Nephron (organoid): ENCODE measurements around the gene LYRM1.

Source experiments
- H3K27ac Mint-ChIP-seq, 3 experiments: 2 replicates each; pipeline ENCODE4 v1.8.0; 2020; ENCODE audit warnings: mixed read lengths in 3 of 3, mild to moderate bottlenecking in 2 of 3, moderate library complexity in 1 of 3
- H3K27me3 Mint-ChIP-seq: 2 replicates; pipeline ENCODE4 v1.8.0; 2021; ENCODE audit warnings: low read depth, mild to moderate bottlenecking, moderate library complexity, mixed read lengths
- H3K36me3 Mint-ChIP-seq: 2 replicates; pipeline ENCODE4 v1.8.0; 2020; ENCODE audit warnings: low read depth, mixed read lengths
- H3K4me1 Mint-ChIP-seq: 2 replicates; pipeline ENCODE4 v1.8.0; 2020; ENCODE audit warnings: mixed read lengths
- H3K4me3 Mint-ChIP-seq, 3 experiments: 2 replicates each; pipeline ENCODE4 v1.8.0; 2020; ENCODE audit warnings: mild to moderate bottlenecking in 3 of 3, mixed read lengths in 3 of 3, moderate library complexity in 2 of 3
- H3K9me3 Mint-ChIP-seq: 2 replicates; pipeline ENCODE4 v1.8.0; 2020; ENCODE audit warnings: mixed read lengths
- TF ChIP-seq, protein P1 (sequence below), 3 experiments: fragments of 200-600 bp; sonication (generic); IDR thresholded peaks; one replicate each; pipeline ENCODE4 v1.5.0; 2021; ENCODE audit warnings: antibody characterized with exemption in 3 of 3; ENCODE audit not compliant: unreplicated experiment in 3 of 3

The LYRM1 gene

DNA sequence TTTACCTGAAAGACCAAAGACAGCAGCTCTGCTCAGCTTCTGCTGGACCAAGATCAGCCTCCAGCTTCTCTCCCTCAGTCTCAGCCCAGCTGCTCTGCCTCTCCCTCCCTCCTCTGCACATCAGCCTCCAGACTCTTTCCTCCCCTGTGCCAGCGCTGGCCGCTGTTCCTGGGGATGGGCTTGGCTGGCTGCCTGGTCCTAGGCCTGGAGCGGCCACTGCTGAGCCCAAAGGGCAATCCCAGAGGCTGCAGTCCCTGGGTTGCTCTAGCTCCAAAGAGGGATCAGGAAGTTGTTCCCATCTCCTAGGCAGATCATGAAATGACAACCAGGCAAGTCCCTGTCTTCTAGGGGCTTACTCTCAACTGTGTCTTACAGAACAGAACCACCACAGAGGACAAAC lies 31.7 kb upstream of the LYRM1 start:
- Mint-ChIP-seq H3K27ac (peak overlapping the region in 2 of 3 experiments; percentile 17 to 72), H3K9me3 (no peaks in the 10 kb centered on the region), H3K4me3 (no peak overlapping the region), H3K4me1 (peaks cover 54% of the 10 kb centered on the region), H3K36me3 (peaks cover 14% of the 10 kb centered on the region), H3K27me3 (no peaks in the 10 kb centered on the region)
- TF ChIP-seq, protein P1, sequence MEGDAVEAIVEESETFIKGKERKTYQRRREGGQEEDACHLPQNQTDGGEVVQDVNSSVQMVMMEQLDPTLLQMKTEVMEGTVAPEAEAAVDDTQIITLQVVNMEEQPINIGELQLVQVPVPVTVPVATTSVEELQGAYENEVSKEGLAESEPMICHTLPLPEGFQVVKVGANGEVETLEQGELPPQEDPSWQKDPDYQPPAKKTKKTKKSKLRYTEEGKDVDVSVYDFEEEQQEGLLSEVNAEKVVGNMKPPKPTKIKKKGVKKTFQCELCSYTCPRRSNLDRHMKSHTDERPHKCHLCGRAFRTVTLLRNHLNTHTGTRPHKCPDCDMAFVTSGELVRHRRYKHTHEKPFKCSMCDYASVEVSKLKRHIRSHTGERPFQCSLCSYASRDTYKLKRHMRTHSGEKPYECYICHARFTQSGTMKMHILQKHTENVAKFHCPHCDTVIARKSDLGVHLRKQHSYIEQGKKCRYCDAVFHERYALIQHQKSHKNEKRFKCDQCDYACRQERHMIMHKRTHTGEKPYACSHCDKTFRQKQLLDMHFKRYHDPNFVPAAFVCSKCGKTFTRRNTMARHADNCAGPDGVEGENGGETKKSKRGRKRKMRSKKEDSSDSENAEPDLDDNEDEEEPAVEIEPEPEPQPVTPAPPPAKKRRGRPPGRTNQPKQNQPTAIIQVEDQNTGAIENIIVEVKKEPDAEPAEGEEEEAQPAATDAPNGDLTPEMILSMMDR (IDR thresholded peaks at IDR 0.05; ENCODE audit: unreplicated experiment in 3 of 3) = no peak

DNA sequence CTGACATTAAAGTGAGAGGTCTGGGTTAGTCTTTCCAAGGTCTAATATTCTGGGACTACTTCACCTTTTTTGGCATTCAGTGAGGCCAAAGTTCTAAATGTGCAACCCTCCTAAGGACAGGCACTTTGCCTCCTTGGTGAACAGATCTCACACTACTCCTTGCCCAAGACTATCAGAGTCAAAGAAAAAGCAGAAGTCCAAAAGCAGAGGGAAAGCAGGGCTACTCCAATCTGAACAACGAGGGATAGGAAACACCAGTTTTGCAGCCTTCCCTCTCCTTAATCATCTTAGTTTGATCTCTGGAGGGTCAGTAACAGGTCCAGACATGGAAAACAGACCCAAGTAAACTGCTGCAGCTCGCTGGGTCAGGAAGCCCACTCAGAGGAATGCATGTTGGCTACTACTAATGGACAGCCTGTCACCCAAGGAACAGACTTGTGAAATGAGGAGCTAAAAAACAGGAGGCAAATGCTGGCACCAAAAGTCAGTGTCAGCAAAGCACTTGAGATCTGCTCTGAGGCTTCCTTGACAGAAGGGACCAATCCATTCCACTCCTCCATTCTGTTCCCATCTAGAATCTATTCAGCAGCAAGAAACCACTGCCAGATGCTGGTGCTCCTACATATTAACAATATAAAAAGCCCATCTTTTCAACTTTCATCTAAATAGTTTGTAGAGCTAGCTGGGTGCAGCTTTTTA lies 30.3 kb upstream of the LYRM1 start:
- no peak overlapping the region for H3K4me3 Mint-ChIP-seq
- H3K4me1 Mint-ChIP-seq = peaks cover 54% of the 10 kb centered on the region
- peaks cover 10% of the 10 kb centered on the region for H3K36me3 Mint-ChIP-seq
- TF ChIP-seq, protein P1 (IDR thresholded peaks at IDR 0.05; ENCODE audit: unreplicated experiment in 3 of 3) = no peak
- peak overlapping the region; percentile 34 to 72 (median 69) for H3K27ac Mint-ChIP-seq
- no peaks in the 10 kb centered on the region for H3K27me3 Mint-ChIP-seq
- no peaks in the 10 kb centered on the region for H3K9me3 Mint-ChIP-seq

DNA sequence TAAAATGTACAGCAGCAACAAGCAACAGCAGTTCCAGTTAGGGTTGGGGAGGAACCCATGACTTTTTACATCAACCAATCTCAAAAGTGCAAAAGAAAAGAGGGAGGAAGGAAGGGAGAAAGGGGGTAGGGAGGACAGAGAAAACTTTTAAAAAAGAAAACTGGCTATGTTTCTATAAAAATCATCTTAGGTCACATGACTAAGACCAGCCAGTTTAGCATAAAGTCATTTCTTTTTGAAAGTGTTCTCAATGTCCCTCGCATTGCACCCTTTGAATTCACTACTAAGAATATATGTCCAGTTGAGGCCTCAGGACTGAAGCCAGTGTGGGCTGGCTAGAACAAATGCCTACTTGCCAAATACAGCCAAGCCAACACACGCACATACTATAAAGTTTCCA lies 29.3 kb upstream of the LYRM1 start:
- Mint-ChIP-seq H3K36me3 (peaks cover 10% of the 10 kb centered on the region), H3K9me3 (no peaks in the 10 kb centered on the region), H3K27me3 (no peaks in the 10 kb centered on the region), H3K27ac (peak overlapping the region; percentile 48 to 72 (median 69)), H3K4me3 (no peak overlapping the region), H3K4me1 (peaks cover 47% of the 10 kb centered on the region)
- TF ChIP-seq, protein P1 (IDR thresholded peaks at IDR 0.05; ENCODE audit: unreplicated experiment in 3 of 3) = no peak

DNA sequence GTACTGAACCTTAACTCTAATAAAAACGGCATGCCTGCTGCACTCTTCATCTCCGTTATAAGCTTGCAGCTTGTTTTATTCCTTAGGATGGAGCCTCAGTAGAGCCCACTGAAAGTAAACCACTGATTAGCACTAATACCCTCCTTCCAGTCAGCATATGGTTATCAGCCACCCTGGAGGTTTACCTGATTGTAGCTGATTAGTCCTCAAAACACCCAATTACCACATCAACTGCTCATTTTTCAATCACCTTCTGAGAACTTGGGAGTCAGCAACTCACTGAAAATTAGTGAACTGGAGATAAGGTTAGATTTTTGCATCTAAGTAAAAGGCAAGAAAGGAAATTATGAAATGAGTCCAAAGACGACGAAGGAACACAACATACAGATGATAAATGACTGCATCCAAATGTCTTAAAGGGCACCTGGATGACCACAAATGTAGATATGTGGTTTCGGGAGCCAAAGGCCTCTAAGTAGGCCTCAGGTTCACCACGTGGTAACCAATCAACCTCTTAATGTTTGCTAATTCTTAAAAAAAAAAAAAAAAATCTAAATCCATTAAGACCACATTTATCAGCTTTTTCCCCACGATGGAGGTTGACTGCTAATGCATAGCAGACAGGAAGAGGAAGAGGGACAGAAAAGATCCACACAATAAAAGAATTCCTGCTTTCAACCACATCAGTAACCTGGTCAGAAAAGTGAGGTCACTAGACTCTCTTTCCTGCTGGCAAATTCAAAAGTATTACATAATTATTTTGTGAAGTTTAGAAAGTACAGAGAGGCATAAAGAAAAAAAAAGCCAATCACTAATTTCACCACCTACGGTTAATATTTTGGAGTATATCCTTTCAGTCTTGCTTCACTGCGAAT lies 28.4 kb upstream of the LYRM1 start:
- Mint-ChIP-seq H3K27me3 (no peaks in the 10 kb centered on the region), H3K36me3 (peaks cover 13% of the 10 kb centered on the region), H3K9me3 (no peaks in the 10 kb centered on the region)

DNA sequence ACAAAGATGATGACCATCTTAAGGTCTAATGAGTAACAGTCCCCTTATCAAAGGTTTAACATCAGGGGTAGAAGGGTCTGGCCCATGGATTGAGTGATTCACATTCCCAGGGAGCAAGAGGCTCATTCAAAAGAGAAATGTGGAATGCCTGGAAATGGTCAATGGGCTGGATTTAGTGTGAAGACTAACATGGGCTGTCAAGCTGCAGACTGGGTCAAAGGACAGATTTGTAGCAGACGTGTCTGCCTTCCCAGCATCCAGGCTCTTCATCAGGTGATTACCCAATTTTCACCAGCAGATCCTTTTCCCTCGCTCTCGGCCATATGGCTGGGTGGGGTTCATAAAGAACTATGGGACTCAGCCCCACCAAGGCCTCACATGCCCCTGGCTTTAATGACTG lies 27.2 kb upstream of the LYRM1 start:
- Mint-ChIP-seq H3K4me3 (no peak overlapping the region), H3K27ac (peak overlapping the region in 1 of 3 experiments; percentile 9), H3K36me3 (peaks cover 7% of the 10 kb centered on the region), H3K27me3 (no peaks in the 10 kb centered on the region), H3K4me1 (peaks cover 33% of the 10 kb centered on the region), H3K9me3 (no peaks in the 10 kb centered on the region)
- TF ChIP-seq, protein P1 (IDR thresholded peaks at IDR 0.05; ENCODE audit: unreplicated experiment in 3 of 3) = no peak

More for the DNA sequence above, 28.4 kb upstream of the LYRM1 start:
- TF ChIP-seq, protein P1 (IDR thresholded peaks at IDR 0.05; ENCODE audit: unreplicated experiment in 3 of 3) = no peak
- peak overlapping the region in 2 of 3 experiments; percentile 48 to 69 for H3K27ac Mint-ChIP-seq
- H3K4me3 Mint-ChIP-seq = no peak overlapping the region
- peaks cover 38% of the 10 kb centered on the region for H3K4me1 Mint-ChIP-seq
